NCI-H146 treated with DMSO at 0.1 percent for 48 hours (cell line): ENCODE measurements around the gene WDR37.
A peak's percentile ranks its signal among the peaks of the same experiment; 100 is the strongest.
"Not testable (repeated sequence)": the region's sequence is repeated elsewhere in the genome, so short reads cannot be mapped to it uniquely, and the experiment has no call there.

Source experiments
- DNase-seq: peaks from one replicate; lab custom pipeline; 2025; ENCODE audit not compliant: unreplicated experiment; lab: John Stamatoyannopoulos, UW

The WDR37 gene

GRCh38 chr10:1101946-1102345 is 45.8 kb downstream of the WDR37 start:
- DNase-seq, result no peak

GRCh38 chr10:1102416-1102815 is 46.2 kb downstream of the WDR37 start:
- DNase-seq, result no peak

DNA sequence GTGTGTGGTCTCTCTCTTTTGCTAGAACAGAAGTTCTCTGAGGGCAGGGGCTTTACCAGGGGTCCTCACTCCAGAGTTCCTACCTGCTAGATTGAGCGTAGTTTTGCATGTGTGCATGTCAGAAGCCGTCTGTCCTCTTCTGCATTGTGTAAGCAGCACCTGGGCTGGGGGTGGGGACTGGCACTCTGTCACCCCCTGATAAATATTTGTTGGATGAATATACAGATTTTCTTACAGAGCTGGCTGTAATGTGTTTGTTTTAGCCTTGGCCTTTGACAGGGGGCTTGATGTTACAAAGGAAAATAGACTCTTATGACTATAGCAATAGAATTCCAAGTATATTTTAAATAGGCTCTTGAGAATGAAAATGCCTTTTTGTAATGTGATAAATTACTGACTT is 46.6 kb downstream of the WDR37 start:
- no peak for DNase-seq

DNA sequence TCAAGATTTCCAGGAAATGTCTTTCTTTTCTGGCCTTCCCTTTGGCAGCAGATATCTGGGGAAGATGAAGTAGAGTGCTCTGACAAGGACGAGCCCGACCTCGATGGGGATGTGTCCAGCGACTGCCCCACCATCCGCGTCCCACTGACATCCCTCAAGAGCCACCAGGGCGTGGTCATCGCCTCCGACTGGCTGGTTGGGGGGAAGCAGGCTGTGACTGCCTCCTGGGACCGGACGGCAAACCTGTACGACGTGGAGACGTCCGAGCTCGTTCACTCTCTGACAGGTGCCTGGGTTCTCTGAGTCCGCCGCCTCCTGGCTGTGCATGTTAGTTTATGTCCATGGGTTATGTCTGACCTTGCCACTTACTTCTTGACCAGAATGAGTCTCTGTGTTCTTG is 47.4 kb downstream of the WDR37 start:
- DNase-seq, result no peak

DNA sequence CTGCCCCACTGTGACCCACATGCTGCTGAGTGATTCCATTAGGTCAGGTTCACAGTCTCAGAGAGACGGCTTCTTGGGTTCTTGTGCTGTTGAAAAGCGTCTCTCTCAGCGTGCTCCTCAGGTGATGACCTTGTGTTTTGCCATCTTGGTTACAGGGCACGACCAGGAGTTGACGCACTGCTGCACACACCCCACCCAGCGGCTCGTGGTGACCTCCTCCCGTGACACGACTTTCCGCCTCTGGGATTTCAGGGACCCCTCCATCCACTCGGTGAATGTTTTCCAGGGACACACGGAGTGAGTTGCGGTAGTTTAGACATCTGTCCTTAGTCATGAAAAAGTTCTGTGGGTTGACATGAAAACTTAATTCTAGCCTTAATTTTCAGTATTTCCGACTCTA is 48.8 kb downstream of the WDR37 start:
- no peak for DNase-seq

DNA sequence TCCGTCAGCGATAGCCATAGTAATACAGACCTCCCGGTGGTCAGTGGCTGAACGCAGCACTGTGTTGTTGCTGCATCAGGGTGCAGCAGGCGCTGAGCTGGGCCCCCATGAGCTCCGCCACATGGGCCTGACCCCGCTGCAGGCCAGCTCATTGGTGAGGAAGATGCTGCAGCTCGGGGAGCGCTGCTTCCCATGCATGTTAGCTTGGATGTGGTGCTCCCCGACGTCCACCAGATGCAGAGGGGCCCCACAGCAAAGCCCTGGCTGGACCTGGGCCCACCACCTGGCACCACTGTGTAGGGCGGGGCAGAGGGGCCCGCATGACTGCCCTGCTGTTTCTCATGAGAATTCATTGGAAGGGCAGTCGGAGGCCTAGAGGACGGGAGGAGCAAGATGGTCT is 50.8 kb downstream of the WDR37 start:
- DNase-seq, result no peak

- peak; percentile 32 for DNase-seq
Measured at GRCh38 chr10:1107679-1108078, 51.5 kb downstream of the WDR37 start.

- peak; percentile 53 for DNase-seq
Measured at GRCh38 chr10:1109795-1110673, 53.8 kb downstream of the WDR37 start.

DNA sequence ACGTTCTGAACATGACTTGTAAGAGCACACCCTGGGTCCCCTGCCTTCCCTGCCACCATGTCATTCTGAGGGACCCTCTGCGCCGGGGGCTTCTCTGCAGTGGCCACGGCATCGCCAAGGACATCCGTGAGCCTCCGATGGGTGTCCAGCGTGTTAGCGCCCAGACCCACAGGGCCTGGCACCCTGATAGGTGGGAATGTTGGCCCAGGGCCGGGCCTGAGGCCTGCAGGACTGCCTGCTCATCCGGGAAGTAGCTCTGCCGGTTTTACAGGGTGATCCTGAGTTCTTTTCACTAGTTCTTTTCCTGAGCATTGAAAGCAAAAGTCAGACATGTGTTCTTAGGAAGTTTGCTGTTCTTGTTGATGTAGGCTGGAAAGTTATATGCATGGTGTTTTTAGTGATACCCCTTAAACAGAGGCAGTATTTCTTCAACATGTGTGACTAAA is 54.5 kb downstream of the WDR37 start:
- no peak for DNase-seq

DNA sequence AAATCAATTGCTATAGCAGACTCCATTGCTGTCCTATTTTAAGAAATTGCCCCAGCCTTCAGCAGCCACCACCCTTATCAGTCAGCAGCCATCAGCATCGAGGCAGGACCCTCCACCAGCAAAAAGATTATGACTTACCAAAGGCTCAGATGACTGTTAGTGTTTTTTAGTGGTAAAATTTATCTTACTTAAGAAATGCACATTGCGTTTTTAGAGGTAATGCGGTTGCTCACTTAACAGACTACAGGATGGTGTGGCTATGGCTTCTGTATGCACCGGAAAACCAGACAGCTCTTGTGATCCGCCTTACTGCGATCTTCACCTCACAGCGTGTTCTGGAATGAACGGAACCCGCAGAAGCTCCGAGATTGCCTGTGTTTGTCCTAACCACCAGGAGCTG is 58.1 kb downstream of the WDR37 start:
- no peak for DNase-seq

DNA sequence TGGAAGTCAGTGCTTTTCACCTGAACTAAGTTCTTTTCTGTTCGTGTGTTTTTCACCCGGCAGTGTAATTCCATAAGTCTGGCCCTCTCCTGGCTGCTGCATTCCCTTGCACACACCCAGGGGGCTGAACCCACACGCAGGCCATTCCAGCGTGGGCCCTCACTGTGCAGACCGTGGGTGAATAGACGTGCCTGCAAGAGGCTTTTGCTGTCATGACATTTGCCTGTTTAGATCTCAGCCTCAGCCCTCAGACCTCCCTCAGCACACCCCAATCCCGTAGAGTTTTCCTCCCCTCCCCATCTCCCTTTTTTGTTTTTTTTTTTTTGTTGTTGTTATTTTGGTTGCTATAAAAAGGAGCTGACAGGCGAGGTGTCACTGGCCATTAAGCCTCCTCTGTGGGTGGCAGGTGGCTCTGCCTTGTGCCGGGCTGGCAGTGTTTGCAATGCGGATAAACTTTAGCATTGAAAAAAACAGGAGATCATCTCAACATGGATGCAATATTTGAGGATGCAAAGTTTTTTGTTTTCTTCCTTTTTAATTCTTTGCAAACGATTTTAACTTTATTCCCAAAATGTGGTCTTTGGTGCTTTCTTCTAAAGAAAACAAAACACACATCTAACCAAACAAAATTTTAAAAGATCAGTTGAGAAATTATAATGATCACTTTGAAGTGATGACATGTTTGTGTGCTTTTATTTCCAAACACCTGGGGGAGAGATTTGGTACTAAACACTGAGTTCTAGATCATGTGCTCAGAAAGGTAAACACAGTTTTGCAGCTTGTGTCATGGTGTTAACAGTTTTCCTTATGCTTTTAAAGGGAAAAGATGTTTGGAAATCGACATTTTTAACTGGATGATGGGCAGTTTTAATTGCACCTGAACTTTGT is 58.8 kb downstream of the WDR37 start:
- no peak for DNase-seq

GRCh38 chr10:1115607-1115955 is 59.4 kb downstream of the WDR37 start:
- peak; percentile 67 for DNase-seq

DNA sequence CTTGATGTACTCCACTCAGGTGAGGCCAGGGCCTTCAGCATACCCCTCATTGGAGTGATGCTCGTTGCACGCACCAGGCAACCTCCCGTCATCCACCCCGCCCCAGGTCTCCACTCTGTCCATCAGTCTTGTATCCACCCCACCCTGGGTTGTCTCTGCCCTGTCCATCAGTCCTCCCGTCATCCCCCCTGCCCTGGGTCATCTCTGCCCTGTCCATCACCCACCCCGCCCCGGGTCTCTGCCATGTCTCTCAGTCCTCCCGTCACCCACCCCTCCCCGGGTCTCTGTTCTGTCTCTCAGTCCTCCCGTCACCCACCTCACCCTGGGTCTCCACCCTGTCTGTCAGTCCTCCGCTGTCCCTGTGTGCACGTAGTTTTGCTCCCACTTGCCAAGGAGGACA is 59.9 kb downstream of the WDR37 start:
- DNase-seq, result no peak

DNA sequence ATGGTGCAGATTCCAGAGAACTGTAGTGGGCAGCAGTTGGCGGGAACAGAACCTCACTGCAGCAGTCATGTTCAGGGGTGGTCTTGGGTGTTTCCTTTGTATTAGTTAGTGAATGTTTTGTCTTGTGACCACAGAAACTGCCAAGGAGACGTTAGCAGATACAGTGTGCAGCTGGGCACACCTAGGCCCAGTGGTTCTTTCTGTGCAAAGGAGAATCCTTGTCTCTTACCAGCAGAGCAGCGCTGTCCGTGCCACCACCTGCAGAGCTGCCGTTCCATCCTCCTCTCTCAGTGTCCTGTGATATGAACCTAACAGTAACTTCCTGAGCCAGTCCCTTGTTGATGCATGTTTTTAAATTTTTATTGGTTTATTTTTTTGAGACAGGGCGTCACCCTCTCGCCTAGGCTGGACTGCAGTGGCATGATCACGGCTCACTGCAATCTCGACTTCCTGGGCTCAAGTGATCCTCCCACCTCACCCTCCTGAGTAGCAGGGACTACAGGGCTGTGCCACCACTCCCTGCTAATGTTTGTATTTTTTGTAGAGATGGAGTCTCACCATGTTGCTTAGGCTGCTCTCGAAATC is 60.6 kb downstream of the WDR37 start:
- DNase-seq, result no peak

- no peak for DNase-seq
Measured at GRCh38 chr10:1117651-1118050, 61.5 kb downstream of the WDR37 start.

- DNase-seq, result not testable (repeated sequence)
Measured at GRCh38 chr10:1118318-1118717, 62.1 kb downstream of the WDR37 start.

DNA sequence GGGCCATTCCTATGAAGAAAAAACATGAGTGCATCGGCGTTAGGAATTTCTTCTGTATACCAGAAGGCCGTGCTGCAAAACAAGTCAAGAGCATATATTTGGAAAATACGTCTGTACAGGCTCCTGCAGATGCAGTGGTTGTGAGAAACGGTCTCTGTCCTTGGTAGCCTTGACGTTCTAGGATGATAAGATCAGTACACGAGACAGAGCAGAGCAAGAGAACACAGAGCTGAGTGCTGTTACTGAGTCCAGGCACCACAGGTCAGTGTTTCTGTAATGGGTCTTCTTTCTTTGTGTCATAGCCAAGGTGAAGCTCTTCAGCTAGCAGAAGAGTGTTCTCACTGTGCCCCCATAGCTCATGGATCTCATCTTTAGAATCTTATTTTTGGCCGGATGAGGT is 62.8 kb downstream of the WDR37 start:
- no peak for DNase-seq

- no peak for DNase-seq
Measured at GRCh38 chr10:1119501-1119900, 63.3 kb downstream of the WDR37 start.

- no peak for DNase-seq
Measured at GRCh38 chr10:1120306-1120705, 64.1 kb downstream of the WDR37 start.

DNA sequence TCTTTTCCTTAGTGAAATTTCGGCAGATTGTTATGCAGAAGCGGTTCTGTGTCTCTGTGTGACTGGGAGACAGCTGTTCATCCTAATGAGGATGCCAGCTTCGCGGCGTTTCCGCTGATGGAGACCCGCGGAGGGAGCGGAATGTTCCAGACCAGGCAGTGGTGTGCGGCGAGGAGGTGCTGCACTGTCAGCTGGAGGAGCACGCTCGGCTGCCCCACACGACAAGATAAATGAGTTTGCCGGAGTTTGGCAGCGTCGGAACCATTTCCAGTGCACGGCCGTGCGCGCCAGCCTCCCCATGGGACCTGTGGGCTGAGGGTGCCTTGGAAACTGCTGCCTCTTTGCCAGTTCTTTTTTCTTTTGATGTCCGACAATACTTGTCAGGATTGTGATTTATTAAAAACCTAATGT is 64.6 kb downstream of the WDR37 start:
- DNase-seq, result no peak

DNA sequence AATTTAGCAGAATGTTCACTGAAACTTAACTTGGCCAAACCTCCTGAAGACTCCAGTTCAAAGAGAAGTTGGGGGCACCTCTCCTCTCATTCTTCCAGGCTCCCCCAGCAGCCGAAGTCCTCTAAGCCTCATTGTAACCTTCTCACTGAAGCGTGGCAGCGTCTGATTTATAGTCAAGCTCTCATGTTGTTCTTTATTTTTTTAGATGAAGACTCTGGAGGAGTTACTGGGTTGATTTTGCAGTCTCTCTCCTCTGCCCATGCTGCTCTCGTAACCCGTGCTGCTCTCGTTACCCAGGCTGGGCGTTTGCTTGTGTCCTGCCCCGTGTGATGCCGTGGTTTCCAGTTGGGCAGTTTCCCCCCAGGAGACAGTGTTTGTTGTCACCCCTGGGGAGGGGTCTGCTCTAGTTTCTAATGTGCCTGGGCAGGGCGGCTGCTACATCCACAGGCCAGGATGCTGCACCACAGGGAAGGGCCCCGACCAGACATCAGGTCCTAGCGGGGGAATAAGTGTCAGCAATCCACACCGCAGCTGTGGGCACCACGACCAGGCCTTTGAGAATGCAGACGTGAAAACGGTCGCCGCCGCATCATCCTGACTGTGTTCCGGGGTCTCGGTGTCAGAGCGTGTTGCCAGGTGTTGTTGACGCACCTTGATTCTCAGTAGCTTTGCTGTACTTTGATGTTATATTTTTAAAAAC is 65.2 kb downstream of the WDR37 start:
- no peak for DNase-seq
